Measurements from ENCODE around the gene FAM13A. TPM values are rescaled to one million over a fixed set of nuclear protein-coding genes. Genes with fewer than 3 reads are reported as not detected.

Gene FAM13A
- polyA plus RNA-seq, 1 of the 3 experiments (the other 2 are of a cell fraction): 0.67 TPM

DNA sequence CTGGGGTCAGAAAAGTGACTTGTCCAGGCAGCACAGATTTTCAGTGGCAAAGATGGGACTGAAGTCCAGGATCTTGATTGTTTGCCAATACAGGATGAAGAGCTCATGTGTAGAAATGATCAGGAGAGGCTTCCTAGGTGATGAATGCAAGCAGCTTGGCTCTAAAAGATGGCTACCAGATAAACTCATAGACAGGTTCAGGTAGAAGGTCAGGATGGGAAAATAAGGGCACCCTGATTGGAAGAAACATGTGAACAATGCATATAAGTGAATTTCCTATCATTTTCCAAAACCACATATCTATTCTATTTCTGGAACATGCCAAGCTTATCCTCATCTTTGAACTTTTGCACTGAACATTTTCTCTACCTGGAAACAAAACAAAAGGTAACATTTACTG is 87.7 kb downstream of the FAM13A start:
- CTCF ChIA-PET: no interaction called here
- no peaks in the 10 kb centered on the region for H3K27me3 ChIP-seq (ENCODE audit: insufficient read depth)
- TF ChIP-seq, protein P1, sequence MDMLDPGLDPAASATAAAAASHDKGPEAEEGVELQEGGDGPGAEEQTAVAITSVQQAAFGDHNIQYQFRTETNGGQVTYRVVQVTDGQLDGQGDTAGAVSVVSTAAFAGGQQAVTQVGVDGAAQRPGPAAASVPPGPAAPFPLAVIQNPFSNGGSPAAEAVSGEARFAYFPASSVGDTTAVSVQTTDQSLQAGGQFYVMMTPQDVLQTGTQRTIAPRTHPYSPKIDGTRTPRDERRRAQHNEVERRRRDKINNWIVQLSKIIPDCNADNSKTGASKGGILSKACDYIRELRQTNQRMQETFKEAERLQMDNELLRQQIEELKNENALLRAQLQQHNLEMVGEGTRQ (IDR thresholded peaks at IDR 0.05; ENCODE audit: borderline replicate concordance, low read depth, low read length): no peak
- no peak for TF ChIP-seq RXRA (IDR thresholded peaks at IDR 0.05; ENCODE audit: borderline replicate concordance, low read depth)
- TF ChIP-seq FOSL2 (IDR thresholded peaks at IDR 0.05; ENCODE audit: borderline replicate concordance, low read depth): no peak
- no peak for TF ChIP-seq GABPA (IDR thresholded peaks at IDR 0.05; ENCODE audit: low read depth)
- TF ChIP-seq TEAD4 (IDR thresholded peaks at IDR 0.05; ENCODE audit: borderline replicate concordance, insufficient read depth): no peak
- TF ChIP-seq RAD21 (IDR thresholded peaks at IDR 0.05; ENCODE audit: low read length): no peak
- no peak for TF ChIP-seq NRF1 (IDR thresholded peaks at IDR 0.05; ENCODE audit: low read depth, low read length)
- TF ChIP-seq, protein P2, sequence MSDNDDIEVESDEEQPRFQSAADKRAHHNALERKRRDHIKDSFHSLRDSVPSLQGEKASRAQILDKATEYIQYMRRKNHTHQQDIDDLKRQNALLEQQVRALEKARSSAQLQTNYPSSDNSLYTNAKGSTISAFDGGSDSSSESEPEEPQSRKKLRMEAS (IDR thresholded peaks at IDR 0.05; ENCODE audit: low read depth): no peak
- no peak for TF ChIP-seq ELF1 (IDR thresholded peaks at IDR 0.05)
- TF ChIP-seq TAF1 (IDR thresholded peaks at IDR 0.05; ENCODE audit: borderline replicate concordance, low read depth, low read length): no peak
- TF ChIP-seq, protein P3, sequence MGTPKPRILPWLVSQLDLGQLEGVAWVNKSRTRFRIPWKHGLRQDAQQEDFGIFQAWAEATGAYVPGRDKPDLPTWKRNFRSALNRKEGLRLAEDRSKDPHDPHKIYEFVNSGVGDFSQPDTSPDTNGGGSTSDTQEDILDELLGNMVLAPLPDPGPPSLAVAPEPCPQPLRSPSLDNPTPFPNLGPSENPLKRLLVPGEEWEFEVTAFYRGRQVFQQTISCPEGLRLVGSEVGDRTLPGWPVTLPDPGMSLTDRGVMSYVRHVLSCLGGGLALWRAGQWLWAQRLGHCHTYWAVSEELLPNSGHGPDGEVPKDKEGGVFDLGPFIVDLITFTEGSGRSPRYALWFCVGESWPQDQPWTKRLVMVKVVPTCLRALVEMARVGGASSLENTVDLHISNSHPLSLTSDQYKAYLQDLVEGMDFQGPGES (IDR thresholded peaks at IDR 0.05; ENCODE audit: low read depth, low read length): no peak
- no peak for TF ChIP-seq YY1 (IDR thresholded peaks at IDR 0.05; ENCODE audit: low read depth)
- TF ChIP-seq CHD2 (IDR thresholded peaks at IDR 0.05; ENCODE audit: low read length, partially characterized antibody): no peak
- TF ChIP-seq MXI1 (IDR thresholded peaks at IDR 0.05; ENCODE audit: low read depth, low read length): no peak
- TF ChIP-seq, protein P4, sequence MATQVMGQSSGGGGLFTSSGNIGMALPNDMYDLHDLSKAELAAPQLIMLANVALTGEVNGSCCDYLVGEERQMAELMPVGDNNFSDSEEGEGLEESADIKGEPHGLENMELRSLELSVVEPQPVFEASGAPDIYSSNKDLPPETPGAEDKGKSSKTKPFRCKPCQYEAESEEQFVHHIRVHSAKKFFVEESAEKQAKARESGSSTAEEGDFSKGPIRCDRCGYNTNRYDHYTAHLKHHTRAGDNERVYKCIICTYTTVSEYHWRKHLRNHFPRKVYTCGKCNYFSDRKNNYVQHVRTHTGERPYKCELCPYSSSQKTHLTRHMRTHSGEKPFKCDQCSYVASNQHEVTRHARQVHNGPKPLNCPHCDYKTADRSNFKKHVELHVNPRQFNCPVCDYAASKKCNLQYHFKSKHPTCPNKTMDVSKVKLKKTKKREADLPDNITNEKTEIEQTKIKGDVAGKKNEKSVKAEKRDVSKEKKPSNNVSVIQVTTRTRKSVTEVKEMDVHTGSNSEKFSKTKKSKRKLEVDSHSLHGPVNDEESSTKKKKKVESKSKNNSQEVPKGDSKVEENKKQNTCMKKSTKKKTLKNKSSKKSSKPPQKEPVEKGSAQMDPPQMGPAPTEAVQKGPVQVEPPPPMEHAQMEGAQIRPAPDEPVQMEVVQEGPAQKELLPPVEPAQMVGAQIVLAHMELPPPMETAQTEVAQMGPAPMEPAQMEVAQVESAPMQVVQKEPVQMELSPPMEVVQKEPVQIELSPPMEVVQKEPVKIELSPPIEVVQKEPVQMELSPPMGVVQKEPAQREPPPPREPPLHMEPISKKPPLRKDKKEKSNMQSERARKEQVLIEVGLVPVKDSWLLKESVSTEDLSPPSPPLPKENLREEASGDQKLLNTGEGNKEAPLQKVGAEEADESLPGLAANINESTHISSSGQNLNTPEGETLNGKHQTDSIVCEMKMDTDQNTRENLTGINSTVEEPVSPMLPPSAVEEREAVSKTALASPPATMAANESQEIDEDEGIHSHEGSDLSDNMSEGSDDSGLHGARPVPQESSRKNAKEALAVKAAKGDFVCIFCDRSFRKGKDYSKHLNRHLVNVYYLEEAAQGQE (IDR thresholded peaks at IDR 0.05; ENCODE audit: low read depth, low read length): no peak
- no peak for TF ChIP-seq TCF12 (IDR thresholded peaks at IDR 0.05)
- TF ChIP-seq EP300 (IDR thresholded peaks at IDR 0.05; ENCODE audit: borderline replicate concordance in 1 of 2, low read depth in 1 of 2, low read length in 1 of 2): no peak

More for the DNA sequence above, 87.7 kb downstream of the FAM13A start:
- Histone ChIP-seq H3K4me3 (ENCODE audit: low read depth in 2 of 2, low read length in 1 of 2) (no peak overlapping the region), H3K79me2 (ENCODE audit: insufficient read depth) (no peaks in the 10 kb centered on the region), H3K9me3 (no peaks in the 10 kb centered on the region), H2AFZ (ENCODE audit: low read depth) (no peak overlapping the region), H3K9me2 (no peaks in the 10 kb centered on the region), H3K4me1 (ENCODE audit: control insufficient read depth in 1 of 2, insufficient read depth in 2 of 2, low read depth in 1 of 2, low read length in 1 of 2) (no peaks in the 10 kb centered on the region), H3K27ac (ENCODE audit: low read depth in 2 of 2, low read length in 1 of 2) (no peak overlapping the region), H3F3A (replicated peaks; ENCODE audit: insufficient read depth) (no peaks in the 10 kb centered on the region), H3K4me2 (no peak overlapping the region), H3K9ac (no peak overlapping the region), H4K20me1 (ENCODE audit: insufficient read depth) (no peaks in the 10 kb centered on the region), H3K36me3 (replicated peaks in 1 of 2; ENCODE audit: control insufficient read depth in 1 of 2, insufficient read depth in 2 of 2, low read length in 1 of 2) (no peaks in the 10 kb centered on the region)
- POLR2A ChIA-PET: no interaction called here
- DNase-seq: no peak
